GM12878 (cell line): ENCODE data around the gene CMA1. TPM values are rescaled to one million over a fixed set of nuclear protein-coding genes. Genes with fewer than 3 reads are reported as not detected.
"Not testable (repeated sequence)": the region's sequence is repeated elsewhere in the genome, so short reads cannot be mapped to it uniquely, and the experiment has no call there.

ENCODE experiments used
- ATAC-seq: fragments of 200-7000 bp; cut with Tn5 transposase; 3 replicates; pipeline ENCODE4 v1.9.1; 2020; ENCODE audit warnings: mild to moderate bottlenecking, moderate library complexity
- BruUV-seq: library from RNA; stranded (reverse); fragments of 400-500 nt; replicated peaks from 2 replicates; lab custom pipeline; 2021; lab: Mats Ljungman, UMichigan
- CTCF ChIA-PET: fragments of 300-600 bp; sonication (Branson Sonifier 250); formaldehyde crosslinking; extraction: SDS; loops from one replicate; lab custom pipeline; 2021; ENCODE audit warnings: inconsistent platforms; lab: Yijun Ruan, JAX
- POLR2A ChIA-PET: fragments of 350-600 bp; formaldehyde crosslinking; extraction: SDS; loops from one replicate; lab custom pipeline; 2021; ENCODE audit warnings: inconsistent platforms; lab: Charles Lee
- RAD21 ChIA-PET: fragments of 300-600 bp; sonication (Branson Sonifier 250); formaldehyde crosslinking; loops from one replicate; lab custom pipeline; 2023; ENCODE audit warnings: antibody characterized with exemption; ENCODE audit not compliant: unreplicated experiment; lab: Charles Lee
- SMC1A ChIA-PET: fragments of 300-600 bp; sonication (Branson Sonifier 250); formaldehyde crosslinking; loops from one replicate; lab custom pipeline; 2023; ENCODE audit not compliant: unreplicated experiment, uncharacterized antibody; lab: Charles Lee
- DNase-seq: peaks from one replicate; pipeline ENCODE4 v3.0.0-alpha.2; 2011; ENCODE audit warnings: low read depth, low spot score
- FAIRE-seq: peaks from 3 replicates; lab custom pipeline; 2011; peaks lifted over from hg19 to GRCh38; lab: Jason Lieb, UNC
- H2AFZ ChIP-seq: 2 replicates; pipeline ENCODE4 v1.6.0; 2011; ENCODE audit warnings: low read depth, low read length, control low read depth; ENCODE audit not compliant: control insufficient read depth
- H3K27ac ChIP-seq: 2 replicates; pipeline ENCODE4 v1.5.1; 2011; ENCODE audit warnings: control low read depth; ENCODE audit not compliant: control insufficient read depth, insufficient read depth
- H3K27me3 ChIP-seq, 2 experiments: replicated peaks in 1 of 2; 2 replicates each; pipeline versions ENCODE4 v1.6.0 to v1.6.1; 2011; ENCODE audit warnings: low read length in 1 of 2; ENCODE audit not compliant: control insufficient read depth in 2 of 2, insufficient read depth in 2 of 2
- H3K36me3 ChIP-seq, 2 experiments: 2 replicates each; pipeline ENCODE4 v1.5.1; 2011; ENCODE audit warnings: low read length in 1 of 2; ENCODE audit not compliant: control insufficient read depth in 2 of 2, insufficient read depth in 2 of 2
- H3K4me1 ChIP-seq: 2 replicates; pipeline ENCODE4 v1.6.1; 2011; ENCODE audit warnings: mild to moderate bottlenecking, low read length, moderate library complexity, mixed read lengths; ENCODE audit not compliant: control insufficient read depth, insufficient read depth
- H3K4me2 ChIP-seq: 2 replicates; pipeline ENCODE4 v1.6.0; 2011; ENCODE audit warnings: control low read depth; ENCODE audit not compliant: control insufficient read depth, insufficient read depth
- H3K4me3 ChIP-seq: fragments of 200-600 bp; sonication (generic); 2 replicates; pipeline ENCODE4 v1.5.1; 2016
- H3K79me2 ChIP-seq: 2 replicates; pipeline ENCODE4 v1.6.0; 2011; ENCODE audit warnings: low read length; ENCODE audit not compliant: control insufficient read depth, insufficient read depth
- H3K9ac ChIP-seq: 2 replicates; pipeline ENCODE4 v1.8.0; 2011; ENCODE audit warnings: low read length, control low read depth, mixed read lengths; ENCODE audit not compliant: control insufficient read depth, insufficient read depth
- H3K9me3 ChIP-seq: replicated peaks from 3 replicates; pipeline ENCODE4 v1.5.1; 2011; ENCODE audit warnings: mild to moderate bottlenecking, low read length; ENCODE audit not compliant: control insufficient read depth, insufficient read depth
- H4K20me1 ChIP-seq: 2 replicates; pipeline ENCODE4 v1.6.0; 2011; ENCODE audit not compliant: control insufficient read depth, insufficient read depth
- CEBPB ChIP-seq, 2 experiments: fragments of 150-350 bp in 1 of 2; IDR thresholded peaks; 2 replicates each; pipeline ENCODE4 v1.6.1; 2012 to 2014; ENCODE audit warnings: low read depth in 2 of 2, low read length in 2 of 2, borderline replicate concordance in 1 of 2, inconsistent platforms in 1 of 2
- GABPA ChIP-seq: IDR thresholded peaks from 2 replicates; pipeline ENCODE4 v1.6.1; 2014; ENCODE audit warnings: antibody characterized with exemption, low read depth, mild to moderate bottlenecking, inconsistent platforms
- IKZF1 ChIP-seq: fragments of 450-650 bp; conservative IDR thresholded peaks from 2 replicates; pipeline ENCODE4 v1.6.1; 2017; ENCODE audit warnings: antibody characterized with exemption, mild to moderate bottlenecking
- IRF4 ChIP-seq: IDR thresholded peaks from 2 replicates; pipeline ENCODE4 v1.6.1; 2011; ENCODE audit warnings: low read depth, low read length
- KAT2A ChIP-seq: conservative IDR thresholded peaks from 2 replicates; pipeline ENCODE4 v1.6.1; 2011; ENCODE audit warnings: low read depth, low read length; ENCODE audit not compliant: control insufficient read depth
- MEF2A ChIP-seq: IDR thresholded peaks from 2 replicates; pipeline ENCODE4 v1.6.1; 2011; ENCODE audit warnings: low read depth, mild to moderate bottlenecking, low read length, moderate library complexity; ENCODE audit not compliant: insufficient read depth
- PML ChIP-seq: IDR thresholded peaks from 2 replicates; pipeline ENCODE4 v1.6.1; 2012; ENCODE audit warnings: low read length, inconsistent platforms
- RUNX3 ChIP-seq: IDR thresholded peaks from 2 replicates; pipeline ENCODE4 v1.6.1; 2012; ENCODE audit warnings: low read length, inconsistent platforms
- SP1 ChIP-seq: IDR thresholded peaks from one replicate; pipeline ENCODE4 v1.6.1; 2011; ENCODE audit warnings: low read depth, low read length
- ZNF207 ChIP-seq: fragments of 450-650 bp; IDR thresholded peaks from 2 replicates; pipeline ENCODE4 v1.6.1; 2014; ENCODE audit warnings: antibody characterized with exemption, mild to moderate bottlenecking, borderline replicate concordance
- WGBS: methylation state at CpG from one replicate; pipeline ENCODE4 v1.1.6; 2016; ENCODE audit warnings: low lambda C conversion rate; ENCODE audit not compliant: insufficient replicate concordance, insufficient coverage; ENCODE audit errors: missing lambda C conversion rate; 5-methylcytosine and 5-hydroxymethylcytosine counted together
- in situ Hi-C: fragments of 300-500 bp; cut with MboI; formaldehyde crosslinking; loops from 9 replicates; pipeline ENCODE4 v1.14.3; 2018; ENCODE audit warnings: mixed read lengths
- intact Hi-C: fragments of 100-400 bp; cut with micrococcal nuclease; formaldehyde crosslinking; loops from one replicate; pipeline ENCODE4 v1.14.2; 2022; ENCODE audit not compliant: unreplicated experiment
- polyA plus RNA-seq, 11 experiments: library from polyadenylated mRNA; depleted of rRNA in 4 of 11; unstranded in 6 of 11; stranded (reverse) in 5 of 11; fragments of >200 nt; fragmentation: Nextera tagmentation in 4 of 11; fragmentation: Illumina TruSeq in 1 of 11; extraction: Ambion mirVana in 4 of 11; extraction: Trizol in 1 of 11; gene quantifications; 1 replicate in 1 of 11; 2 replicates in 10 of 11; pipeline versions ENCODE4 v1.2.1 to v1.2.3, GENCODE V29; 2011 to 2016; ENCODE audit warnings: inconsistent platforms in 2 of 11, missing spikeins in 2 of 11, low read depth in 1 of 11
- total RNA-seq, 4 experiments: library from RNA; depleted of rRNA in 3 of 4; stranded (reverse); fragments of >200 nt in 3 of 4; fragmentation: Illumina TruSeq in 1 of 4; extraction: Trizol in 1 of 4; gene quantifications; 2 replicates each; pipeline versions ENCODE4 v1.2.1 to v1.2.3, GENCODE V29; 2013 to 2021
- TF ChIP-seq, protein P1 (sequence below): IDR thresholded peaks from 2 replicates; pipeline ENCODE4 v1.6.1; 2012; ENCODE audit warnings: low read depth, low read length, improper control_type of control experiment
- TF ChIP-seq, protein P2 (sequence below): fragments of 450-650 bp; IDR thresholded peaks from 2 replicates; pipeline ENCODE4 v1.6.1; 2017; ENCODE audit warnings: antibody characterized with exemption, mild to moderate bottlenecking, moderate library complexity

CMA1 gene
- total and polyA plus RNA-seq, 10 of the 15 experiments (the other 5 are each of a cell fraction or from before 2014, with no cell fraction given), result not detected

DNA sequence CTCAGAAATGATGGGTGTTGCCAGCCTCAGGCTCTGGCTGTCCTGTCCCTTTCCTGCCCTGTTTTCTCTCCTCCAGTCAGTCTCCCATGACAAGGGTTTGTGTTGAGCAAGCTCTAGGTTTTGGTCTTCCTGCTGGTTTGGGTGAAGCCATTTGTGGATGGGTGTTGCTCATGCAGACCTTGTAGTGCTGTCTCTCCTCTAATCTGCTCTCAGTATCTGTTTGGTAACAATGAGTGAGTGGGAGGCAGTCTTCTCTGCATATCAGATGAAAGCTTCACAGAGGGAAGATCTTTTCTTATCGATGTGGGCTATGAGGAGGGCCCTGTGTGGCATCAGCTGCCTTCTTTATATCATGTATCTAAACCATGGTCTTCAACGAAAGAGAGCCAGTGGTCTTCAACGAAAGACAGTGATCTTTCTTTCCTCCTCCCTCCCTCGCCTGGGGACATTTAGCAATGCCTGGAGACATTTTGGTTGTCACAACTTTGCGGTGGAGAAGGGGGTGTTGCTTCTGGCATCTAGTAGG is 3.6 kb downstream of the CMA1 start:
- intact Hi-C loops (no loop called here), in situ Hi-C loops (no loop called here)
- ChIA-PET CTCF (interaction anchor here (0.6 kb wide), 1 partner anchor 847 kb away, joined by 5 read pairs; no protein-coding TSS in a partner anchor), SMC1A (interaction anchor here (0.9 kb wide), 1 partner anchor 95 kb away, joined by 4 read pairs; no protein-coding TSS in a partner anchor), POLR2A (no interaction called here), RAD21 (no interaction called here)
- Histone ChIP-seq H3K4me2 (no peak overlapping the region), H3K79me2 (no peaks in the 10 kb centered on the region), H3K36me3 (no peaks in the 10 kb centered on the region), H2AFZ (no peak overlapping the region), H3K27me3 (no peaks in the 10 kb centered on the region), H3K9me3 (no peaks in the 10 kb centered on the region), H3K9ac (no peak overlapping the region), H3K4me1 (no peaks in the 10 kb centered on the region; the same call in 1 of the 2 replicates), H3K4me3 (no peak overlapping the region), H4K20me1 (no peaks in the 10 kb centered on the region), H3K27ac (no peak overlapping the region)
- DNase-seq (no peak), FAIRE-seq (no peak), ATAC-seq (no peak)
- BruUV-seq, result no TSS peak
- WGBS, result 36% methylated on average over 5 of the region's 5 CpGs
- TF ChIP-seq SP1 (no peak), KAT2A (no peak), IKZF1 (no peak), ZNF207 (no peak), PML (no peak), GABPA (no peak), RUNX3 (no peak), IRF4 (no peak), MEF2A (no peak), CEBPB (IDR thresholded peaks at IDR 0.05; ENCODE audit: borderline replicate concordance in 1 of 2, low read depth in 2 of 2, low read length in 2 of 2) (no peak)
- TF ChIP-seq, protein P1, sequence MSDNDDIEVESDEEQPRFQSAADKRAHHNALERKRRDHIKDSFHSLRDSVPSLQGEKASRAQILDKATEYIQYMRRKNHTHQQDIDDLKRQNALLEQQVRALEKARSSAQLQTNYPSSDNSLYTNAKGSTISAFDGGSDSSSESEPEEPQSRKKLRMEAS, result no peak
- TF ChIP-seq, protein P2, sequence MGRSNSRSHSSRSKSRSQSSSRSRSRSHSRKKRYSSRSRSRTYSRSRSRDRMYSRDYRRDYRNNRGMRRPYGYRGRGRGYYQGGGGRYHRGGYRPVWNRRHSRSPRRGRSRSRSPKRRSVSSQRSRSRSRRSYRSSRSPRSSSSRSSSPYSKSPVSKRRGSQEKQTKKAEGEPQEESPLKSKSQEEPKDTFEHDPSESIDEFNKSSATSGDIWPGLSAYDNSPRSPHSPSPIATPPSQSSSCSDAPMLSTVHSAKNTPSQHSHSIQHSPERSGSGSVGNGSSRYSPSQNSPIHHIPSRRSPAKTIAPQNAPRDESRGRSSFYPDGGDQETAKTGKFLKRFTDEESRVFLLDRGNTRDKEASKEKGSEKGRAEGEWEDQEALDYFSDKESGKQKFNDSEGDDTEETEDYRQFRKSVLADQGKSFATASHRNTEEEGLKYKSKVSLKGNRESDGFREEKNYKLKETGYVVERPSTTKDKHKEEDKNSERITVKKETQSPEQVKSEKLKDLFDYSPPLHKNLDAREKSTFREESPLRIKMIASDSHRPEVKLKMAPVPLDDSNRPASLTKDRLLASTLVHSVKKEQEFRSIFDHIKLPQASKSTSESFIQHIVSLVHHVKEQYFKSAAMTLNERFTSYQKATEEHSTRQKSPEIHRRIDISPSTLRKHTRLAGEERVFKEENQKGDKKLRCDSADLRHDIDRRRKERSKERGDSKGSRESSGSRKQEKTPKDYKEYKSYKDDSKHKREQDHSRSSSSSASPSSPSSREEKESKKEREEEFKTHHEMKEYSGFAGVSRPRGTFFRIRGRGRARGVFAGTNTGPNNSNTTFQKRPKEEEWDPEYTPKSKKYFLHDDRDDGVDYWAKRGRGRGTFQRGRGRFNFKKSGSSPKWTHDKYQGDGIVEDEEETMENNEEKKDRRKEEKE, result no peak

DNA sequence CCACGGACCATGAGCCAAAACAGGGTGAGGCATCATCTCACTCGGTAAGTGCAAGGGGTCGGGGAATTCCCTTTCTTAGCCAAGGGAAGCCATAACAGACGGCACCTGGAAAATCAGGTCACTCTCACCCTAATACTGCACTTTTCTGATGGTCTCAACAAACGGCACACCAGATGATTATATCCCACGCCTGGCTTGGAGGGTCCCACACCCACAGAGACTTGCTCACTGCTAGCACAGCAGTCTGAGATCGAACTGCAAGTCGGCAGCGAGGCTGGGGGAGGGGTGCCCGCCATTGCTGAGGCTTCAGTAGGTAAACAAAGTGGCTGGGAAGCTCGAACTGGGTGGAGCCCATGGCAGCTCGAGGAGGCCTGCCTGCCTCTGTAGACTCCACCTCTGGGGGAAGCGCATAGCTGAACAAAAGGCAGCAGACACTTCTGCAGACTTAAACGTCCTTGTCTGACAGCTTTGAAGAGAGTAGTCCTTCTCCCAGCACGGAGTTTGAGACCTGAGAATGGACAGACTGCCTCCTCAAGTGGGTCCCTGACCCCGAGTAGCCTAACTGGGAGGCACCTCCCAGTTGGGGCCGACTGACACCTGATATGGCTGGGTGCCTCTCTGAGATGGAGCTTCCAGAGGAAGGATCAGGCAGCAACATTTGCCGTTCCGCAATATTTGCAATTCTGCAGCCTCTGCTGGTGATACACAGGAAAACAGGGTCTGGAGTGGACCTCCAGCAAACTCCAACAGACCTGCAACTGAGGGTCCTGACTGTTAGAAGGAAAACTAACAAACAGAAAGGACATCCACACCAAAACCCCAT is 16.3 kb downstream of the CMA1 start:
- H3K9ac ChIP-seq, RAD21 ChIA-PET, SMC1A ChIA-PET, H3K36me3 ChIP-seq, intact Hi-C loops, H3K27me3 ChIP-seq, FAIRE-seq, POLR2A ChIA-PET, ATAC-seq, H3K4me1 ChIP-seq, BruUV-seq, H3K4me3 ChIP-seq, H3K27ac ChIP-seq, H2AFZ ChIP-seq, H4K20me1 ChIP-seq, in situ Hi-C loops, H3K79me2 ChIP-seq, H3K4me2 ChIP-seq, H3K9me3 ChIP-seq, DNase-seq: not testable (repeated sequence)
- CTCF ChIA-PET, result interaction anchor here (1.1 kb wide), 1 partner anchor 10 kb away, joined by 5 read pairs; no protein-coding TSS in a partner anchor
- WGBS, result 37% methylated on average over 19 of the region's 19 CpGs
